GM23248 (cell line): ENCODE results near the gene RAB25. TPM values are rescaled to one million over a fixed set of nuclear protein-coding genes. Genes with fewer than 3 reads are reported as not detected.

Source experiments
- DNase-seq: peaks from one replicate; pipeline ENCODE4 v3.0.0-alpha.2; 2015
- H2AFZ ChIP-seq: fragments of 200-600 bp; sonication (generic); 2 replicates; pipeline ENCODE4 v1.6.1; 2016; ENCODE audit warnings: antibody characterized with exemption
- H3F3A ChIP-seq: fragments of 200-600 bp; sonication (generic); 2 replicates; pipeline ENCODE4 v1.6.1; 2016; ENCODE audit warnings: mild to moderate bottlenecking, antibody characterized with exemption, mixed run types; ENCODE audit not compliant: insufficient read depth
- H3K27ac ChIP-seq: fragments of 200-600 bp; sonication (generic); 2 replicates; pipeline ENCODE4 v1.5.1; 2016; ENCODE audit warnings: mild to moderate bottlenecking
- H3K27me3 ChIP-seq: fragments of 200-600 bp; sonication (generic); replicated peaks from 2 replicates; pipeline ENCODE4 v1.6.1; 2016; ENCODE audit warnings: mild to moderate bottlenecking; ENCODE audit not compliant: insufficient read depth
- H3K36me3 ChIP-seq: fragments of 200-600 bp; sonication (generic); 2 replicates; pipeline ENCODE4 v1.6.1; 2016; ENCODE audit warnings: low read depth, mild to moderate bottlenecking
- H3K4me1 ChIP-seq: fragments of 200-600 bp; sonication (generic); 2 replicates; pipeline ENCODE4 v1.6.1; 2016; ENCODE audit warnings: mild to moderate bottlenecking; ENCODE audit not compliant: insufficient read depth
- H3K4me2 ChIP-seq: fragments of 200-600 bp; sonication (generic); one replicate; pipeline ENCODE4 v1.6.1; 2016; ENCODE audit warnings: mild to moderate bottlenecking; ENCODE audit not compliant: unreplicated experiment
- H3K4me3 ChIP-seq: fragments of 200-600 bp; sonication (generic); 2 replicates; pipeline ENCODE4 v1.5.1; 2016; ENCODE audit warnings: mild to moderate bottlenecking
- H3K79me2 ChIP-seq: fragments of 200-600 bp; sonication (generic); 2 replicates; pipeline ENCODE4 v1.6.1; 2016; ENCODE audit warnings: mild to moderate bottlenecking; ENCODE audit not compliant: insufficient read depth
- H3K9ac ChIP-seq: fragments of 200-600 bp; sonication (generic); 2 replicates; pipeline ENCODE4 v1.6.1; 2016; ENCODE audit warnings: mild to moderate bottlenecking
- H3K9me2 ChIP-seq: fragments of 200-600 bp; sonication (generic); 2 replicates; pipeline ENCODE4 v1.6.1; 2016; ENCODE audit warnings: mixed run types, mild to moderate bottlenecking, moderate library complexity; ENCODE audit not compliant: insufficient read depth
- H3K9me3 ChIP-seq: fragments of 200-600 bp; sonication (generic); one replicate; pipeline ENCODE4 v1.6.1; 2017; ENCODE audit warnings: low read depth
- H4K20me1 ChIP-seq: fragments of 200-600 bp; sonication (generic); 2 replicates; pipeline ENCODE4 v1.6.0; 2016; ENCODE audit not compliant: insufficient read depth
- EZH2 ChIP-seq: fragments of 200-600 bp; sonication (generic); IDR thresholded peaks from 2 replicates; pipeline ENCODE4 v1.6.1; 2018; ENCODE audit warnings: antibody characterized with exemption, mild to moderate bottlenecking; ENCODE audit not compliant: insufficient read depth, poor library complexity, severe bottlenecking
- EZH2phosphoT487 ChIP-seq: fragments of 200-600 bp; sonication (generic); IDR thresholded peaks from 2 replicates; pipeline ENCODE4 v1.6.1; 2018; ENCODE audit warnings: antibody characterized with exemption, moderate library complexity, mild to moderate bottlenecking, low read depth; ENCODE audit not compliant: insufficient read depth
- WGBS, 2 experiments: methylation state at CpG; one replicate each; pipeline ENCODE4 v1.1.6; 2015 to 2017; ENCODE audit warnings: low lambda C conversion rate in 2 of 2, low coverage in 1 of 2; ENCODE audit errors: missing lambda C conversion rate in 2 of 2; 5-methylcytosine and 5-hydroxymethylcytosine counted together
- in situ Hi-C: fragments of 300-500 bp; cut with MboI; formaldehyde crosslinking; loops from 2 replicates; pipeline ENCODE4 v1.15.0; 2020
- polyA plus RNA-seq: library from polyadenylated mRNA; unstranded; fragments of >200 nt; fragmentation: Nextera tagmentation; extraction: Ambion mirVana; gene quantifications from 2 replicates; pipeline ENCODE4 v1.2.1, GENCODE V29; 2016
- total RNA-seq: library from RNA; depleted of rRNA; stranded (reverse); fragments of >200 nt; shearing (Covaris generic); gene quantifications from 2 replicates; pipeline ENCODE4 v1.2.3, GENCODE V29; 2014

Gene RAB25
- total and polyA plus RNA-seq, 2 experiments from 2014 or later, result not detected

DNA sequence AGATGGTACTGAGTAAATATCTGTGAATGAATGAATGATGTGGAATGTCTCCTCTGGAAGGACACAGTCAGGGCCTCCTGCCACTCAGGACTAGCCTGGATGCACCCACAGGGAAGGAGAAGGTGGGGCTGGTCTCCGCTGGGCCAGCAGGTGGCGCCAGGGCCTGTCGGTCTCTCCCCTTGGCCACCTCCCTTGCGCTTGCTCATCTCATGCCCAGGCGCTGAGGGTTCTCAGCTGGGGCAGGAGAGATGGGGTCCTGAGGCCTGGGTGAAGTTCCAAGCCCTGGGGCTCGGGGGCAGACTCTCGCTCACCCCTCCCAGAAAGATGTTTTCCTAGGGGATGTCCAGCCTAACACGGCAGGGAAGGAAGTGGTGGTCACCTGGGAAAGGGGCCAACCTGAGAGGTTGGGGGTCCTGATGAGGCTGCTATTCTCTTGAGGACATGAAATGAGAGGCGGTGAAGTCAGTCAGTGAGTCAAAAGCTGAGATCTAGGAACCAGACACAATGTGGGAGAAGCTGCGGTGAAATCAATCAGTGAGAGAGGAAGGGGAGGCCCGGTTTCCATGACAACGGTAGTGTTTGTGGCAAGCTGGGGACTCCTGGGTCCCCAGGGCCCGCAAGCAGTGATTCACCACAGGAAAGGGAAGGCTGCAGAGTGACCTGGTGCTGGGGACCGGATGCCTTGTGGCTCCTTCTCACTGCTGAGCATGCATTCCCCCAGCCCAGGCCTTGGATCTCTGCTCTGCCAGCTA, 35.9 kb downstream of the RAB25 start:
- H3K4me2 ChIP-seq, result peak overlapping the region; percentile 51
- H3K79me2 ChIP-seq, result peaks cover 14% of the 10 kb centered on the region; the same call in 1 of the 2 replicates
- peak overlapping the region; percentile 48; the same call in 1 of the 2 replicates for H2AFZ ChIP-seq
- H3K9ac ChIP-seq, result peak overlapping the region; percentile 81
- 15 to 17% methylated on average over 14 of the region's 14 CpGs for WGBS, 2 experiments
- no peaks in the 10 kb centered on the region for H3K9me3 ChIP-seq
- H3K36me3 ChIP-seq, result no peaks in the 10 kb centered on the region
- no peaks in the 10 kb centered on the region for H3K9me2 ChIP-seq
- H4K20me1 ChIP-seq, result no peaks in the 10 kb centered on the region
- H3F3A ChIP-seq, result peaks cover 7% of the 10 kb centered on the region; the same call in 1 of the 2 replicates
- in situ Hi-C loops, result loop anchor here (5.0 to 10.0 kb wide), 2 partner anchors 35 to 128 kb away; no protein-coding TSS in a partner anchor
- peak overlapping the region; percentile 82 for H3K27ac ChIP-seq
- H3K4me3 ChIP-seq, result no peak overlapping the region
- DNase-seq, result peak; percentile 94
- no peaks in the 10 kb centered on the region for H3K27me3 ChIP-seq
- TF ChIP-seq EZH2, result no peak
- TF ChIP-seq EZH2phosphoT487, result no peak
- peaks cover 15% of the 10 kb centered on the region for H3K4me1 ChIP-seq

DNA sequence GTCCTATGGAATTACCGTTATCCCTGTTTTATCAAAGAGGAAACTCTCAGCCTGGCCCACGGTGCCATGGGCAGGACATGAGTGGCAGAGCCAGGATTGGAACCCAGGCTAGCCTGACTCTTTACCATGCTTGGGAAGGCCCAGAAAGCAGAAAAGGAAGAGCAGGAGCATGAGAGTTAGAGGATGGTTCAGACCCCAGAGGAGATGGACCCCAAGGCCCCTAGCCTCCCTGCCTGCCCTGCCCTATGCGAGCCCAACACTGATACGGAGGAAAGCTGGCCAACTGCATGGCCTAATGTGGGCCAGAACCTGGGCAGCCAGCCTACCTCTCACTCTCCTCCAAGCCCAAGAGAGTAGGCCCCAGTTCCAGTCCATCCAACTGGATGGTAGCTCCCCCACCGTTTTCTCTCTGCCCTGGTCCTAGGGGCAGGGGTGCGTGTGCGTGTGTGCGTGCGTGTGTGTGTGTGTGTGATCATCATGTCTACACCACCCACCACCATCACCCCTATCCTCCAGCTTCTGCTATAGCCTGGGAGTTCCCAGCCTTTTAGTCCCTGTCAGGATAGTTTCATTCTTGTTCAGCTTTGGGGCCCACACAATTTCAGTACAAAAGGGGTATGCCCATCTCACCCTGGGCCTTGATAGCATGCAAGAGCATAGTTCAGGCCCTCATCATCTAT, 36.7 kb downstream of the RAB25 start:
- peaks cover 7% of the 10 kb centered on the region; the same call in 1 of the 2 replicates for H3F3A ChIP-seq
- no peak overlapping the region for H3K4me2 ChIP-seq
- H3K27ac ChIP-seq, result peak overlapping the region; percentile 82
- in situ Hi-C loops, result loop anchor here (5.0 to 10.0 kb wide), 2 partner anchors 35 to 127 kb away; no protein-coding TSS in a partner anchor
- no peak for TF ChIP-seq EZH2
- TF ChIP-seq EZH2phosphoT487, result no peak
- WGBS, 2 experiments, result 95 to 97% methylated on average over 9 of the region's 9 CpGs
- no peaks in the 10 kb centered on the region for H3K36me3 ChIP-seq
- no peaks in the 10 kb centered on the region for H3K9me3 ChIP-seq
- H3K27me3 ChIP-seq, result no peaks in the 10 kb centered on the region
- H3K4me1 ChIP-seq, result peaks cover 23% of the 10 kb centered on the region
- no peak overlapping the region for H3K4me3 ChIP-seq
- peaks cover 14% of the 10 kb centered on the region; the same call in 1 of the 2 replicates for H3K79me2 ChIP-seq
- no peak for DNase-seq
- H3K9ac ChIP-seq, result peak overlapping the region; percentile 81
- no peaks in the 10 kb centered on the region for H3K9me2 ChIP-seq
- H2AFZ ChIP-seq, result no peak overlapping the region
- H4K20me1 ChIP-seq, result no peaks in the 10 kb centered on the region

DNA sequence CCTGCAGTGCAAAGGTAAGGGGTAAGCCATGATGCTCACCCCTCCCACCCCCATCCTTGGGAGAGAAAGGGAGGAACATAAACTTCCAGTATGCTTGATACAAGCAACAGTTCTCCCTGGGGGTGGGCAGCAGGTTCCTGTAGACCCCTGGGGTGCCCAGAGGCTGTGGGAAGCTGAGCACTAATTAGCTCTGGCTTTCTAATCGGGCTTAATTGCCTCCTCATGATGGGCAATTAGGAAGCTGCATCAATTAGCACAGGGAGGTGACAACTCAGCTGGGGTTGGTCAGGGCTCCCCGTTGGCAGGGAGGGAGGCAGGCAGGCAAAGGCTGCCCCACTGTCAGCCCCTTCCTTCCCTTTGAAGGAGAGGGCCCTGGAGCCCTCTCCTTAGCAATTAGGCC, 37.8 kb downstream of the RAB25 start:
- Histone ChIP-seq H3K9ac (no peak overlapping the region), H3K4me1 (peaks cover 34% of the 10 kb centered on the region), H3K79me2 (peaks cover 14% of the 10 kb centered on the region; the same call in 1 of the 2 replicates), H3K4me2 (no peak overlapping the region), H3K36me3 (no peaks in the 10 kb centered on the region), H3K27ac (no peak overlapping the region), H3K9me3 (no peaks in the 10 kb centered on the region), H3F3A (peaks cover 7% of the 10 kb centered on the region; the same call in 1 of the 2 replicates), H3K9me2 (no peaks in the 10 kb centered on the region), H3K27me3 (no peaks in the 10 kb centered on the region), H3K4me3 (no peak overlapping the region), H2AFZ (no peak overlapping the region), H4K20me1 (no peaks in the 10 kb centered on the region)
- 92 to 100% methylated on average over 2 of the region's 2 CpGs for WGBS, 2 experiments
- no peak for DNase-seq
- in situ Hi-C loops, result loop anchor here (5.0 to 10.0 kb wide), 2 partner anchors 34 to 126 kb away; no protein-coding TSS in a partner anchor
- no peak for TF ChIP-seq EZH2phosphoT487
- TF ChIP-seq EZH2, result no peak

DNA sequence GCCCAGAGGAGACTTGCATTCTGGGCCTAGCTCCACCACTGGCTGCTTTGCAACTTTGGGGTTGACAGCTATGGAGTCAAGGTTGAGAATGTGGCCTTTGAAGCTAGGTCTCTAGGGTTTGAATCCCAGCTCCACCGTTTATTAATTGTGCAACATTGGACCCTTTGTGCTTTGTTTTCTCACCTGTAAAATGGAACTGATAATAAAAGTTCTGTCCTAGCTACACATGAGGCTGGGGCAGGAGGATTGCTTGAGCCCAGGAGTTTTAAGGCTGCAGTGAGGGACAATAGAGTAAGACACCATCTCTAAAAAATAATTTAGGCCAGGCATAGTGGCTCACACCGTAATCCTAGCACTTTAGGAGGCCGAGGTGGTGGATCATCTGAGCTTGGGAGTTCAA, 38.3 kb downstream of the RAB25 start:
- no peaks in the 10 kb centered on the region for H4K20me1 ChIP-seq
- no peak overlapping the region for H3K4me2 ChIP-seq
- no peak overlapping the region for H2AFZ ChIP-seq
- no peak for DNase-seq
- peaks cover 14% of the 10 kb centered on the region for H3K79me2 ChIP-seq
- TF ChIP-seq EZH2phosphoT487 (no peak), EZH2 (no peak)
- no peaks in the 10 kb centered on the region for H3K9me2 ChIP-seq
- H3K27ac ChIP-seq, result no peak overlapping the region
- WGBS, 2 experiments, result 66 to 71% methylated on average over 3 of the region's 3 CpGs
- in situ Hi-C loops, result loop anchor here (5.0 to 10.0 kb wide), 2 partner anchors 33 to 126 kb away; no protein-coding TSS in a partner anchor
- H3K27me3 ChIP-seq, result no peaks in the 10 kb centered on the region
- no peak overlapping the region for H3K4me3 ChIP-seq
- H3K36me3 ChIP-seq, result no peaks in the 10 kb centered on the region
- peaks cover 7% of the 10 kb centered on the region; the same call in 1 of the 2 replicates for H3F3A ChIP-seq
- no peaks in the 10 kb centered on the region for H3K9me3 ChIP-seq
- no peak overlapping the region for H3K9ac ChIP-seq
- H3K4me1 ChIP-seq, result peaks cover 37% of the 10 kb centered on the region
